ENCODE measurements around the gene PROM1.

PROM1 gene

DNA sequence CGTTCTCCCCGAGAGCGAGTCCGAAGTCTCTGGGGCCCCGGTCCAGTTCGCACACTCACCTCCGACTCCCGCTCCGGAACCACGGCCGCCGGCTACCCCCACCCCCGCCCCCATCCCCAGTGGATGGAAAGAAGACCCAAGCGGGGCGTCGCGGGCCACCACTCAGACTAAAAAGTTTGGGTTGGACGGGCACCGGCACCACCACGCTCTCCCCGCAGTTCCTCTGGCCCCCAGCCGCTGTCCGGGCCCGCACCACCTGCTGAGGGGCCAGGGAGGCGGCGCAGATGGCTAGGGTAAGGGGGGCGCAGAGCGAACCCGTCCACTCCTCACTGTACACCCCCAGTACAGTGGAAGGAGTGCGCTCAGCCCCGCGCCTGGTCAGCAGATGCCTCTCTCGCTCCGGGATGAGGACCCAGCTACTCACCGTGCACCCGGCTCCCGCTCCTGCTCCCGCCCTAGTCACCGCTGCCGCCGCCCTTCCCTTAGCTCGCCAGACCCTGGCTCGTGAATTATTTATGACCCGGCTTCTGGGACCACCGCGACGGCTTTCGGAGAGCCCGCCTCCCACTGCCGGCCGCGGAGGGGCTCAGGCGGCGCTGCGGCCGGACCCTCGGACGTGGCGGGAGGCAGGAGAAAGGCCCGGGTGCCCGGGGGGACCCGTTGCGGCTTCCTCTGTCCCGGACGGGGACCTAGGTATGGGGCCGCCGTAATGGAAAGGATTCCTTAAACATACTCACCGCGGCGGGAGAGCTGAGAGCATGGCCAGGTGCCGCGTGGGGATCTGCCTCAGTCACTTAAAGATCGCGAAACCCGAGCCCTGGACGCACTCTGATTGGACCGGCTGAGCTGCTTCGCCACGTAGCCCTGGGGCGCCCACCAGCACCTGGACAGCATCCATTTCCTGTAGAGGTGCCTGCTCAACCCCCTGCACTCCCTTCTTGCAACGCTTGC is at the start of gene PROM1:
TSS of gene PROM1 (minus strand) at position 783 of the 951 bp plus-strand sequence. CDS start 8,117 bp downstream, outside the sequence.
- DNase-seq (ENCODE audit: low spot score): no peak

DNA sequence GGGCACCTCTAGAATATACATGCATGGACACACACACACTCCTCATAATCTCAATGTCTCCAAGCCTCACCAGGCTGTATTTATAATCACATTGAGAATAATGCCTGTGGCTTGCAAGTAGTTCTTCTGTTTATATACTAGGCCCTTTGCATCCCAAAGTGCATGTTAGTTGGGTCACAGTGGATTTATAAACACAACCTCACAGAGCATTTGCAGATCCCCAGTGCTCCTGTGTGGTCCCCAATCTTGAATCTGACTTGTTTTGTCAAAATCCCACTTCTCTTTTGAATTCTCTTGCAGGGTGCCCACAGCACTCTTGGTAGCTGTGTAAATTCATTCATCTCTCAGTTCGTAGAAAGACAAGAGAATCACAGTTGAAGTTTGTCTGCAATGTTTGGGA is 49.6 kb upstream of the PROM1 start:
- DNase-seq (ENCODE audit: low spot score): no peak

GRCh38 chr4:16131293-16131692 is 47.5 kb upstream of the PROM1 start:
- DNase-seq (ENCODE audit: low spot score): no peak

- no peak for DNase-seq (ENCODE audit: low spot score)
Measured at GRCh38 chr4:16129336-16129735, 45.5 kb upstream of the PROM1 start.

DNA sequence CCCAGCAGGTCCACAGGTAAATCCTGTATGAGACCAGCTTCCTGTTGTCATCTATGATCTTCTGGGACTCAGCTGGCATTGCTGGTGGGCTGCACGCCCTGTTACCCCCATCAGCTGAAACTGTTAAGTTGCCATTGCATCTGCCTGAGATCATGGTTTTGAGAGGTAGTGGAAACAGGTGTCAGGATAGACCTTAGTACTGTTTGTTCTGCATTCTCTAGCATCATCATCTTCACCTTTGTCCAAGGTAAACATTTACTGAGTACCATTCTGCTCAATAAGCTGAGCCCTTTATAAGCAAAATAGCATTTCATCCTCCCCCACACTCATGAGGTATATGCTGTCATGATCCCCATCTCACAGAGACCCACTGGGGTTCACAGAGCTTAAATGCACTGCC is 42.9 kb upstream of the PROM1 start:
- DNase-seq (ENCODE audit: low spot score): no peak

GRCh38 chr4:16125571-16126445 is 42.0 kb upstream of the PROM1 start:
- no peak for DNase-seq (ENCODE audit: low spot score)

GRCh38 chr4:16124232-16124631 is 40.4 kb upstream of the PROM1 start:
- no peak for DNase-seq (ENCODE audit: low spot score)

GRCh38 chr4:16123356-16124084 is 39.7 kb upstream of the PROM1 start:
- DNase-seq (ENCODE audit: low spot score): no peak

DNA sequence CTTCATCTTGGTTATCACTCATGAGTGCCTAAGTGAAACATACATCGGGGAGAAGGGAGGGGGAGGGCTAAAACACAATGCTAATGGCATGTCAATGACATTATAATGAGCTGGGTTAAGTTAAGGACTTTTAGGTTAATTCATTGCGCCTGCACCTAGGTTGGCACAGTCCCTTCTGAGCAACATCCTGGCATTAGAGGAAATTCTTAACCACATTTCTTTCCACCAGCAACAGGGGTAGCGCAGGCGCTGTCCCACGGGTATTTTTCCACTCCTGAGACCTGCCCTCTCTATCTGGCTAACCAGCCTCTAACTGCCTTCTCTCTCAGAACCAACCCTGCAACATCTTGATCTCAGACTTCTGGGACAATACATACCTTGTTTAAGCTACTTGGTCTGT is 39.0 kb upstream of the PROM1 start:
- no peak for DNase-seq (ENCODE audit: low spot score)

DNA sequence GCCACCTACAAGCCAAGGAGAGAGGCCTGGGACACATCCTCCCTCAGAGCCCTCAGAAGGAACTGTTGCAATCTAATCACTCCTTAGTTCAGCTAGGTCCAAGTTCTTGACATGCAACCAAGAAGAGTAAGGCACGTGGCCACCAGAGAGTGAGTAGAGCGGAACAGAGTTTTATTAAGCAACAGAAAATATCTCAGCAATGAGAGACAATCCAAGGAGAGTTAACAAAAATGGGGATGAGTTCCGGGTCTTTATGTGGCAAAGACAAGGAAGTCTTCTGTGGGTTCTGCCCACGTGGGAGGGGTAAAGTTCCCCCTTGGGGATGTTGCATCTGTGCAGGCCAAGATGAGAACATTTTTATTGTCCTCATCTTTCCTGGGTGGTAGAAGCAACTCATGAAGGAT is 38.5 kb upstream of the PROM1 start:
- DNase-seq (ENCODE audit: low spot score): no peak

DNA sequence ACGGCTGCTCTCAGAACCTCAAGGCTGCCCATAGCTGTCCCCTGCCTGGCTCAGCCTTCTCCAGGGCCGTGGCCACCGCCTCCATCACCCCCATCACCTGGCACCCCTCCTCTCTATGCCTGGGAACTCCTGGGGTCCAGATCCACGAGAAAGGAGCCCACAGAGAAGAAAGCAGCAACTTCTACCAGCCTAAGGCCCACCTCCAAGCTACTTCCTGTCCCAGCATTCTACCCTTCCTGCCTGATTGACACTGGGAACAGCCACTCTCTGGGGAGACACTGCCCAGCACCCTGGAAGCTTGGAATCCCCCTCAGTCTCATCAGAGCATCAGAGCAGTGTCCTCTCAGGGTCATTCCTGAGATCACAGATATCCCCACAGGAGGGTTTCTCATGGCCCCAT is 36.9 kb upstream of the PROM1 start:
- no peak for DNase-seq (ENCODE audit: low spot score)

GRCh38 chr4:16119981-16120380 is 36.2 kb upstream of the PROM1 start:
- DNase-seq (ENCODE audit: low spot score): no peak

DNA sequence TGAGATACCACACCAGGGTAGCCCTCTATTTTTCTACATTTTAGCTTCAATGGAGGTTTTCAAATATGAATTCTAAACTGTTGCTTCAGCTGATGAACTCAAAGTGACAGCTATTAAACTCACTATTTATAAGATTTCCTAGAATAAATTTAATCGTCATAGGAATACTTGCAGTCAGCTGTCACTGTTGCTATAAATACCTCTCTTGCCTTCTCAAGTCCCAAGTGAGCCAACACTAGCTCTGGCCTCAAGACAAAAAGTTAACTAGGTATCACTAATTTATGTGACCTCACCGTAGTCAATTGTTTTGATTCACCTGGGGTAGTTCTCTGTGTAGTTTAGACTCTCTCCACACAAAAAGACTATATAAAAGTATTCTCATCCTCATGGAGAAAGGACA is 34.3 kb upstream of the PROM1 start:
- DNase-seq (ENCODE audit: low spot score): no peak

- no peak for DNase-seq (ENCODE audit: low spot score)
Measured at GRCh38 chr4:16117164-16117563, 33.3 kb upstream of the PROM1 start.

DNA sequence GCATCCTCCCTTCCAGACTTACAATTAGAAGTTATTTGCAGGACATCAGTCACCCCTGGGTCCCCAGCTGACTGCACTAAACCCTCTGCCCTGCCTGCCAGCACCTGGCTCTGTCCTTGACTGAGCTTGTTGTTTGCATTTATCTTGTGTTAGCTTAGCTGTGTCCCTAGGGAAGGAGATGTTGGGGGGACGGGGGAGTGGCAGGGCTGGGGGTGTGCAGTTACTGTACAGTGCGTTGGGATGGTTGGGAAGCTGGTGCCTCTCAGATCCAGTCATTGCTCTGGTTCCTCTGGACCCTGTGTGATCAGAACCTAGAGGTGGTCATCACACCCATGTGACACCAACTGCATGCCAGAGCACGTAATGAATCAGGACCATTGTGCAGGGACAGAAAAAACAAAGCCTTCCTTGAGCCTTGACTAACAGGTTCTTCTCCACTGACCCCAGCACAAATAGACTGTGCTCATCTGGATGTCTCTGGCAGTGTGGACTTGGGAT is 32.7 kb upstream of the PROM1 start:
- no peak for DNase-seq (ENCODE audit: low spot score)

- no peak for DNase-seq (ENCODE audit: low spot score)
Measured at GRCh38 chr4:16116019-16116418, 32.2 kb upstream of the PROM1 start.

GRCh38 chr4:16114546-16114945 is 30.7 kb upstream of the PROM1 start:
- no peak for DNase-seq (ENCODE audit: low spot score)

- no peak for DNase-seq (ENCODE audit: low spot score)
Measured at GRCh38 chr4:16113741-16114140, 29.9 kb upstream of the PROM1 start.

DNA sequence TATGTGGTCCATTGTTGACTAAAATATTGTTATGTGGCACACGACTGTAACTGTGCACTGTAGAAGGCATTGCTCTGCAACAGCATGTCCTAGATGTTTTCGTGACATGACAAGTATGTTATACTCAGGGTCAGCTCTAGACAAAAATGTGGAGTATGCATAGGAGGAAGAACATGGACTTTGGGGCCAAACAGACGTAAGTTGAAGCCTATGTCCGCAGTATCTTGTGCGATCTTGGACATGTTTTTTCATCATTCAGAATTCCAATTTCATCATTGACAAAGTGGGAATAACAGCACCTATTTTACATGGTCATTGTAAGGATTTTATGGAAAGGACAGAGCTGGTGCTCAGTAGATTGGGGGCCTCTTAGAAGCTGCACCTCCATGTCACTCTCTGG is 27.7 kb upstream of the PROM1 start:
- no peak for DNase-seq (ENCODE audit: low spot score)

GRCh38 chr4:16110661-16111290 is 27.0 kb upstream of the PROM1 start:
- no peak for DNase-seq (ENCODE audit: low spot score)

GRCh38 chr4:16110199-16110598 is 26.4 kb upstream of the PROM1 start:
- DNase-seq (ENCODE audit: low spot score): no peak

GRCh38 chr4:16109256-16109655 is 25.4 kb upstream of the PROM1 start:
- no peak for DNase-seq (ENCODE audit: low spot score)

Measured in globus pallidus (tissue), 1 donor.